Large intestine (tissue), 12 donors: ENCODE data around the gene GAR1. TPM values are rescaled to one million over a fixed set of nuclear protein-coding genes. Genes with fewer than 3 reads are reported as not detected.
"Not testable (repeated sequence)": the region's sequence is repeated elsewhere in the genome, so short reads cannot be mapped to it uniquely, and the experiment has no call there.

Source experiments
- DNase-seq, 2 donors: peaks; one replicate each; pipeline versions ENCODE4 v3.0.0 to v3.0.0-alpha.2; 2013
- H3K27ac ChIP-seq: one replicate; pipeline ENCODE4 v1.5.1; 2013; ENCODE audit warnings: low read length
- H3K27me3 ChIP-seq: 2 replicates; pipeline ENCODE4 v1.6.1; 2013; ENCODE audit warnings: low read length; ENCODE audit not compliant: control insufficient read depth, insufficient read depth
- H3K36me3 ChIP-seq: 2 replicates; pipeline ENCODE4 v1.6.1; 2013; ENCODE audit warnings: low read length; ENCODE audit not compliant: control insufficient read depth, insufficient read depth
- H3K4me1 ChIP-seq: one replicate; pipeline ENCODE4 v1.6.1; 2013; ENCODE audit warnings: low read length; ENCODE audit not compliant: control insufficient read depth, insufficient read depth
- H3K4me3 ChIP-seq: one replicate; pipeline ENCODE4 v1.5.1; 2013; ENCODE audit warnings: low read length
- H3K9me3 ChIP-seq: one replicate; pipeline ENCODE4 v1.6.1; 2013; ENCODE audit warnings: mild to moderate bottlenecking, low read depth, low read length, moderate library complexity; ENCODE audit not compliant: control insufficient read depth
- WGBS: methylation state at CpG from one replicate; pipeline ENCODE4 v1.1.5; 2013; ENCODE audit warnings: low lambda C conversion rate; ENCODE audit not compliant: insufficient coverage; 5-methylcytosine and 5-hydroxymethylcytosine counted together
- long read RNA-seq, 11 donors: transcript quantifications; one replicate each; lab custom pipeline, GENCODE V29; 2026
- polyA plus RNA-seq: library from polyadenylated mRNA; unstranded; fragments of 120-200 nt; gene quantifications from one replicate; pipeline ENCODE4 v1.2.1, GENCODE V29; 2013

The GAR1 gene
- 37.4 TPM for polyA plus RNA-seq
- long read RNA-seq, donor 1, partial matches to known transcripts: 0 of 6 reads
- long read RNA-seq, donor 1, other reads (novel, unspliced or antisense): 0 of 6 reads
- long read RNA-seq, donor 2, transcript GAR1-201 (7 exons, 1,224 nt): major isoform, 16 of 46 reads
- long read RNA-seq, donor 2, partial matches to known transcripts: 25 of 46 reads
- long read RNA-seq, donor 2, other reads (novel, unspliced or antisense): 0 of 46 reads
- long read RNA-seq, donor 3, transcript GAR1-201 (7 exons, 1,224 nt): major isoform, 12 of 80 reads
- long read RNA-seq, donor 3, partial matches to known transcripts: 66 of 80 reads
- long read RNA-seq, donor 3, other reads (novel, unspliced or antisense): 0 of 80 reads
- long read RNA-seq, donor 4, partial matches to known transcripts: 0 of 1 reads
- long read RNA-seq, donor 4, other reads (novel, unspliced or antisense): 0 of 1 reads
- long read RNA-seq, donor 5, partial matches to known transcripts: 0 of 2 reads
- long read RNA-seq, donor 5, other reads (novel, unspliced or antisense): 0 of 2 reads
- long read RNA-seq, donor 6, partial matches to known transcripts: 30 of 36 reads
- long read RNA-seq, donor 6, other reads (novel, unspliced or antisense): 0 of 36 reads
- long read RNA-seq, donor 7, transcript GAR1-201 (7 exons, 1,224 nt): major isoform, 6 of 15 reads
- long read RNA-seq, donor 7, partial matches to known transcripts: 5 of 15 reads
- long read RNA-seq, donor 7, other reads (novel, unspliced or antisense): 0 of 15 reads
- long read RNA-seq, donor 8, transcript GAR1-201 (7 exons, 1,224 nt): major isoform, 7 of 43 reads
- long read RNA-seq, donor 8, partial matches to known transcripts: 33 of 43 reads
- long read RNA-seq, donor 8, other reads (novel, unspliced or antisense): 0 of 43 reads
- long read RNA-seq, donor 9, transcript GAR1-201 (7 exons, 1,224 nt): major isoform, 5 of 22 reads
- long read RNA-seq, donor 9, partial matches to known transcripts: 16 of 22 reads
- long read RNA-seq, donor 9, other reads (novel, unspliced or antisense): 0 of 22 reads
- long read RNA-seq, donor 10, transcript GAR1-201 (7 exons, 1,224 nt): major isoform, 7 of 43 reads
- long read RNA-seq, donor 10, partial matches to known transcripts: 33 of 43 reads
- long read RNA-seq, donor 10, other reads (novel, unspliced or antisense): 0 of 43 reads
- long read RNA-seq, donor 11, partial matches to known transcripts: 11 of 15 reads
- long read RNA-seq, donor 11, other reads (novel, unspliced or antisense): 0 of 15 reads

GRCh38 chr4:109815151-109816081 is at the start of gene GAR1:
Gene GAR1 (plus strand): TSS chr4:109815762. CDS start chr4:109816165, 403 bp downstream.
- Histone ChIP-seq H3K27ac (peak within 1 kb of the TSS; percentile 85), H3K4me3 (peak within 1 kb of the TSS; percentile 76), H3K9me3 (no peaks in the 10 kb centered on the region), H3K36me3 (peaks cover 18% of the 10 kb centered on the region), H3K27me3 (no peaks in the 10 kb centered on the region), H3K4me1 (peaks cover 4% of the 10 kb centered on the region)
- peak; percentile 97 for DNase-seq
- no CpG with 5 or more reads among the region's 53 CpGs for WGBS

- not testable (repeated sequence) for H3K4me3 ChIP-seq, H3K27ac ChIP-seq, H3K4me1 ChIP-seq, H3K27me3 ChIP-seq, DNase-seq, H3K9me3 ChIP-seq, H3K36me3 ChIP-seq
- no CpG with 5 or more reads among the region's 2 CpGs for WGBS
Observed at GRCh38 chr4:109782092-109782491, 33.5 kb upstream of the GAR1 start.

GRCh38 chr4:109786846-109787245 is 28.7 kb upstream of the GAR1 start:
- no peak overlapping the region for H3K4me3 ChIP-seq
- H3K4me1 ChIP-seq: no peaks in the 10 kb centered on the region
- no peaks in the 10 kb centered on the region for H3K9me3 ChIP-seq
- H3K27me3 ChIP-seq: no peaks in the 10 kb centered on the region
- WGBS: no CpG with 5 or more reads among the region's 1 CpG
- no peak overlapping the region for H3K27ac ChIP-seq
- no peak for DNase-seq
- no peaks in the 10 kb centered on the region for H3K36me3 ChIP-seq

- Histone ChIP-seq H3K4me1 (no peaks in the 10 kb centered on the region), H3K36me3 (no peaks in the 10 kb centered on the region), H3K4me3 (no peak overlapping the region), H3K27me3 (no peaks in the 10 kb centered on the region), H3K9me3 (no peaks in the 10 kb centered on the region), H3K27ac (no peak overlapping the region)
- WGBS: no CpG with 5 or more reads among the region's 1 CpG
- no peak for DNase-seq
Observed at GRCh38 chr4:109787807-109788206, 27.8 kb upstream of the GAR1 start.

- peaks cover 32% of the 10 kb centered on the region for H3K9me3 ChIP-seq
- no peak for DNase-seq
- WGBS: 80% methylated on average over 1 of the region's 6 CpGs
- no peaks in the 10 kb centered on the region for H3K27me3 ChIP-seq
- no peaks in the 10 kb centered on the region for H3K36me3 ChIP-seq
- no peak overlapping the region for H3K4me3 ChIP-seq
- no peaks in the 10 kb centered on the region for H3K4me1 ChIP-seq
- no peak overlapping the region for H3K27ac ChIP-seq
Observed at GRCh38 chr4:109795059-109795458, 20.5 kb upstream of the GAR1 start.

- DNase-seq: no peak
- H3K9me3 ChIP-seq: peaks cover 28% of the 10 kb centered on the region
- no peak overlapping the region for H3K4me3 ChIP-seq
- H3K36me3 ChIP-seq: no peaks in the 10 kb centered on the region
- no peaks in the 10 kb centered on the region for H3K27me3 ChIP-seq
- no peak overlapping the region for H3K27ac ChIP-seq
- H3K4me1 ChIP-seq: no peaks in the 10 kb centered on the region
Observed at GRCh38 chr4:109798866-109799265, 16.7 kb upstream of the GAR1 start.

- DNase-seq: peak in 1 of 2 donors; percentile 31
- Histone ChIP-seq H3K36me3 (no peaks in the 10 kb centered on the region), H3K4me1 (no peaks in the 10 kb centered on the region), H3K27me3 (no peaks in the 10 kb centered on the region), H3K9me3 (peaks cover 13% of the 10 kb centered on the region), H3K27ac (peak overlapping the region; percentile 37), H3K4me3 (peak overlapping the region; percentile 19)
- no CpG with 5 or more reads among the region's 4 CpGs for WGBS
Observed at GRCh38 chr4:109801099-109801789, 14.3 kb upstream of the GAR1 start.

- peak within 1 kb of the TSS; percentile 37 for H3K27ac ChIP-seq
- H3K4me1 ChIP-seq: no peaks in the 10 kb centered on the region
- WGBS: 60% methylated on average over 1 of the region's 2 CpGs
- H3K27me3 ChIP-seq: no peaks in the 10 kb centered on the region
- H3K9me3 ChIP-seq: peaks cover 9% of the 10 kb centered on the region
- peak within 1 kb of the TSS; percentile 19 for H3K4me3 ChIP-seq
- H3K36me3 ChIP-seq: no peaks in the 10 kb centered on the region
- peak in 1 of 2 donors; percentile 76 for DNase-seq
Observed at GRCh38 chr4:109801895-109802319, 13.7 kb upstream of the GAR1 start, which contains the start of gene CFI. Gene CFI (minus strand): TSS chr4:109801999. CDS start chr4:109801971, 28 bp downstream.
